ENCODE measurements around the gene ATG9B.

- TF ChIP-seq CTCF (IDR thresholded peaks at IDR 0.05) (no peak), POLR2A (IDR thresholded peaks at IDR 0.05) (no peak)
Observed at GRCh38 chr7:151011097-151011409, 13.2 kb downstream of the ATG9B start.

Measured in body of pancreas (tissue), 4 donors.